AG08396 (cell line): ENCODE results near the gene ABHD12.
A peak's percentile ranks its signal among the peaks of the same experiment; 100 is the strongest.
"Not testable (repeated sequence)": the region's sequence is repeated elsewhere in the genome, so short reads cannot be mapped to it uniquely, and the experiment has no call there.

Experiments used
- DNase-seq: peaks from one replicate; pipeline ENCODE4 v3.0.0; 2012; ENCODE audit warnings: low spot score, mixed read lengths

The ABHD12 gene

GRCh38 chr20:25321991-25322390, 68.6 kb downstream of the ABHD12 start:
- DNase-seq, result no peak

GRCh38 chr20:25321262-25321831, 69.3 kb downstream of the ABHD12 start:
- no peak for DNase-seq

GRCh38 chr20:25320035-25320800, 70.4 kb downstream of the ABHD12 start:
- no peak for DNase-seq

- no peak for DNase-seq
These were observed 71.2 kb downstream of the ABHD12 start for GRCh38 chr20:25319241-25320034.

GRCh38 chr20:25318471-25319240, 72.0 kb downstream of the ABHD12 start:
- no peak for DNase-seq

- no peak for DNase-seq
These were observed 73.1 kb downstream of the ABHD12 start for GRCh38 chr20:25317351-25318075.

- no peak for DNase-seq
These were observed 74.0 kb downstream of the ABHD12 start for GRCh38 chr20:25316506-25317190.

GRCh38 chr20:25315418-25316210, 75.0 kb downstream of the ABHD12 start:
- peak; percentile 53 for DNase-seq

- no peak for DNase-seq
These were observed 75.9 kb downstream of the ABHD12 start for GRCh38 chr20:25314497-25315417.

GRCh38 chr20:25313593-25313992, 77.0 kb downstream of the ABHD12 start:
- no peak for DNase-seq

- not testable (repeated sequence) for DNase-seq
These were observed 77.9 kb downstream of the ABHD12 start for GRCh38 chr20:25312716-25313115.

GRCh38 chr20:25310921-25311728, 79.5 kb downstream of the ABHD12 start:
- DNase-seq, result peak; percentile 83

GRCh38 chr20:25310268-25310920, 80.2 kb downstream of the ABHD12 start:
- peak; percentile 90 for DNase-seq

- DNase-seq, result peak; percentile 78
These were observed 81.0 kb downstream of the ABHD12 start for GRCh38 chr20:25309395-25310267.

GRCh38 chr20:25308671-25309394, 81.8 kb downstream of the ABHD12 start:
- DNase-seq, result peak; percentile 48

GRCh38 chr20:25308083-25308491, 82.5 kb downstream of the ABHD12 start:
- no peak for DNase-seq
